KG1 (cell line): ENCODE data around the gene ABCB4.

Experiments used
- DNase-seq: peaks from one replicate; lab custom pipeline; 2025; lab: John Stamatoyannopoulos, UW

Gene ABCB4

DNA sequence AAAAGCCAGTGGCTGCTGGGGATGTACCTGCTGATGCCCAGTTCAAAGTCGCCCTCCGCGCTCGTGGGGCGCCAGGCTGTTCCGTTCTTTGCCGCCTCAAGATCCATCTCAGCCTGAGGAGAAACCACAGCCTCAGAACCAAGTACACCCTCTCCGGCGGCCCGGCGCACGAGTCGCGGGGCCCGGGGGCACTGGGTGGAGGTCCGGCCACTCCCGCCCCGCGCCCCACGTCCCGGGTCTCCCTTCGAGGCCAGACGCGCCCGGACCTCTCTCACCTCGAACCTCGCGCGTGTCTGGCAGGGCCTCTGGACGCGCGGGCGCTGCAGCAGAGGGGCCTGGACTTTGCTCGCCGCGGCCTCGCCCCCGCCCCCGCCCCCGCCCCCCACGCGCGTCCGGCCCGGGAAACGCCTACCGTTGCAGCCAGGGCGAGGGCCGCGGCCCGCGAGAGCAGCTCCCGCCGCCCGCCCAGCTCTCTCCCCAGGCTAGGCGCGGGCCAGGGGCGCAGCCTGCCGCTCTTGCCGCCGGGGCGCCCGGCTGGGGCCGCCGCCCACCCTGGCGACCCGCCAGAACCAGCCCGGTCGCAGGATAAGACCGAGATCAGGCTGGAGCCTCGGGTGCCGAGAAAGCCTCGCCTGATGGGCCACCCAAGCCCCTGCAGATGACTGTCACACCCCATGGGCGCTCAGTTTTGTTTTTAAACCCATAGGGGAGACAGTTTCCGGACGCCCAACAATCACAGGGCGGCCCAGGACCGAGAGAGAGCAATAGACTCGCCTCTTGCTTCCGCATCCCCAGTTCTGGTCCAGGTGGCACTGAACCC, at the start of gene ABCB4:
ABCB4 (minus strand) TSS at position 322 of the 820 bp plus-strand sequence; CDS start at position 107, 215 bp downstream.
- no peak for DNase-seq

DNA sequence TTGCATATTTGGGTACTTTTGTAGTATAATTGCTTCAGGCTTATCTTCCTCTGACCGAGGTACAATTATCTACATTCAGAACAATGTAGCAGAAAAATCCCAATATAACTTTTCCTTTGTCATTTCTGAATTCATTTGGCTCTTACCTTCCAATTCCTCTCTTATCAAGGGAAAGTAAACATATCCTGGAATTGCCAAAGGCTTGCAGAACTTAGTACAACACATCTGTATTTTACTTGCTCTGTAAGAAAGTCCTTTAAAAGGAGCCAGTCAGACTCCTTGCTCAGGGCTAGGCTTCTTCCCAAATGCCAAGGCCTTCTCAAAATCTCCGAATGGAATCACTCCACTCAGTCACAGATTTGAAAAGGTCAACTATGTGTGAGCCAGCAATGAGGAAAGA, 43.3 kb upstream of the ABCB4 start:
- no peak for DNase-seq

- DNase-seq, result no peak
Observed at GRCh38 chr7:87517891-87518290, 42.4 kb upstream of the ABCB4 start.

DNA sequence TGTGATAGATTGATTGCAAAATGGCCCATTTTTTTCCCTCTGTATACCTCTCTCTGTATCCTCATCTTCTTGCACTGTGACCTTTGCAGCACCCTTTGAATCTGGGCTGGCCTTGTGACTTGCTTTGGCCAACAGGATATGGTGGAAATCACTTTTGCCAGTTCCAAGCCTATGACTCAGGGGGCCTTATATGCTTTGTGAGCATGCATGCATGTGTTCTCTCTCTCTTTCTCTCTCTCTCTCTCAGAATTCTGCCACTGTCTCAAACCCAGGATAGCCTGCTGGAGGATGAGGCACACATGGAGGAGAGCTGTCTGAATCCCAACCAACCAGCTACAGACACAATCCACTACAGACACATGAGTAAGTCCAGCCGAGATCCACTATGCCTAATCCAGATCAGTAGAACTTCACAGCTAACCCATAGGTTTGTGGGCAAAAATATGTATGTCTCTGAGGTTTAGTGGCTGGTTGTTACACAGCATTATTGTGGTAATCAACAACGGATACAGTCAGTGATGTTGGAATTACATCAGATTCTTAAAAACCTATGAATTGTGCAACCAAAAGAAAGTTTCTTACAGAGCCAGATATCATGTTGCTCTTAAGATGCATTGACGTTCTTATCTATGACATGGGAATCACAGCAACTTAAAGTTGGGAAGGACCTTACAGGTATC, 41.8 kb upstream of the ABCB4 start:
- DNase-seq, result no peak

DNA sequence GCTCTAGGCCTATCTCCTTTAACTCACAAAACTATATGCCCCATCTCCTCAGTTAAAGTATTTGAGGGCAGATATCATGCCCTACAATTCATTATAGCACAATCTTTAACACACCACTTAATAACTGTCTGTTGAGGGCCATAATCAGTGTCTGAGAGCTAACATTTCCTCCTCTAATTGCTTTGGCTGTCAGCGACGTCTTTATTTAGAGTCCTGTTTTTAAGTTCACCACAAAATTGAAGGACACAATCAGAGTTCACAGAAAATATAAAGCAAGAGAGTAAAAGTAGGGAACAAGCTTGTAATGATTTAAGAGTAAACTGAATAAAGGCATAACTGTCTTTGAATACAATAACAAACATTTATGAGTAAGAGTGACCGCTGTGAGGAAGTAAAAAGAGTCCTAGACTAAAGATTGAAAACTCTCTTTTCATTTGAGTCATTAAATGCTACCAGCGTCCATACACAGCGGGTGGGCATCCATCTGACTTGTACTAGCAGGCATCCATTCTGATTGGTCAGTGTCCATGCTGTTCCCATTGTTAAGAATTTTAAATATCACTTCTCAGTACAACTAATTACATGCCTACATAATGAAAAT, 38.4 kb upstream of the ABCB4 start:
- no peak for DNase-seq

- no peak for DNase-seq
Observed at GRCh38 chr7:87512906-87513305, 37.4 kb upstream of the ABCB4 start.

- no peak for DNase-seq
Observed at GRCh38 chr7:87511510-87511909, 36.0 kb upstream of the ABCB4 start.

GRCh38 chr7:87510411-87510875, 35.0 kb upstream of the ABCB4 start:
- DNase-seq, result no peak

DNA sequence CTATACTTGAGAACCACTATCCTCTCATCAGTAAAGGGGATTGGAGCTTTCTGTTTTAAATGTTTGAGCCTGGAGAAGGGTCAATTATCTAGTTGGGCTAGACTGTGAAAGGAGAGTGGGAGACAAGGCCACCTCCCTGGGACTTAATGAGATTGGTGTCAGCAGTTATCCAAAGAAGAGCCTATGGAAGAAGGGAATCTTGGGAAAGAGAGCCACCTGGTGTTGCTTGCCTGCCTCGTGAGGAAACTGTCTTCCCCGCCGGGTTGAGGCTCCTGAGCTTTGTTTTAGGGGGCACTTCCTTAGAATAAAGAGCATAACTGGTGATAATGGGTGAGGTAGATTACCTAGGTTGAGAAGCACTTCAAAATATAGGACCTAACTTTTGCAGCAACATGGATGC, 32.0 kb upstream of the ABCB4 start:
- DNase-seq, result no peak

GRCh38 chr7:87506246-87507180, 31.0 kb upstream of the ABCB4 start:
- no peak for DNase-seq

DNA sequence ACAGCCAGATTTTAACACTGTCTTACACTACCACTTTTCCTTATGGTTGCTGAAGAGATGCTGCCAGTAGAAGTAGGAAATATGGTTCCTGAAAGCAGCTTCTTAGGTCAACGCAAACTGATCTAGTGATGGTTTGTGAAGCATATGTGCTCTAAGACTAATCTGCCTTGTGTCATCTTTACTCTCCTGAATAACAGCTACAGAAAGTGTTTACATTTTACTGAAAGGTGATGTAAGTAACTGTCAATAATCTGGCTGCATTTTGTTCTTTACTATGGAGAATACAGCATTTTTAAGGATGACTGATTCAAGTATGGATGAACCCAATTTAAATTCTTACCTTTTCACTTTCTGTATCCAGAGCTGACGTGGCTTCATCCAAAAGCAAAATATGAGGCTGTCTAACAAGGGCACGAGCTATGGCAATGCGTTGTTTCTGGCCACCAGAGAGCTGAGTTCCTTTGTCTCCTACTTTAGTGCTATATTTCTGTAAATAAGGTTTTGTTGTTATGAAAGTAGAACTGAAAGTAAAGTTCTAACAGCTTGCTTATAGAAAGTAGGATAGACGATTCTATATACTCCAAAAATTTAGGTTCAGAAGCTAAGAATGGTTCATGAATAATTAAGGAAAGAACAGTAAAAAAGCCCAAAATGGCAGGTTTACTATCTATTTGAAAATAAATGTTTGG, 30.2 kb upstream of the ABCB4 start:
- DNase-seq, result no peak

- no peak for DNase-seq
Observed at GRCh38 chr7:87505122-87505521, 29.6 kb upstream of the ABCB4 start.

GRCh38 chr7:87499494-87499893, 24.0 kb upstream of the ABCB4 start:
- DNase-seq, result no peak

DNA sequence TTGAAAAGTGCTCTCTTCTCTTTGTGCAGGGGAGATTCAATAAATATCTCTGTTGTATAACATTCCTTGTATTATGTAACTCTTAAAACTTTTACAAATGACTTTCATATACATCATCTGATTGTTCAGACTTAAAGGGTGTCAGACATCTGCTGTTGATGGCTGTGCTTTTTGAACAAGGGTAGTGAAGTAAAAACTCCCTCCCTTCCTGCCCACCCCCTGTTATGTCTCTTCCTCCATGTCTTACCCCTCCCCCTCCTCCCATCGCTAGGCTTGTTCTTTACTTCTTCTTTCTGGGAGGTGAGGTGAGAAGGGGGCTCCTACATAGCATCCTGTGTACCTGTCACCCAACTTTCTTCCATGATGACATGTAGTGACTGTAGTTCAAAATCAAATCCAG, 23.4 kb upstream of the ABCB4 start:
- DNase-seq, result no peak

DNA sequence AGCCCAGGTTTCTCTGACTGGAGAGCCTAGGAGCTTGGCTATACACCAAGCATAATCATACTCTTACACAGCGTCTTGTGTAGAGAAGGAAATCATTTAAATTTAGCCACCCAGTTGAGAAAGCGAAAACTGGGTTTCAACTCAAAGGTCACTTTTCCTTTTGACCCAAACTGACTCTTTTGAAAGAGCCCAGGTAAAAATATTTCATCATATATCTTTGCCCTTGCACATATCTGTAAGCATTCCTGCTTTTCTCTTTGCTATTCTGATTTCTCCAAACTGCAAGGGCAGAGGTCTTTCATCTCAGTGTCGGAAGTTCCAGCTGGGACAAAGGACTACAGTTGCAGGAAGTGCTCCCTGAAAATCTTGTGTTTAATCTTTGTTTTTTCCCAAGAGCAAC, 22.0 kb upstream of the ABCB4 start:
- DNase-seq, result no peak

- no peak for DNase-seq
Observed at GRCh38 chr7:87495366-87495765, 19.9 kb upstream of the ABCB4 start.

- no peak for DNase-seq
Observed at GRCh38 chr7:87494454-87494853, 19.0 kb upstream of the ABCB4 start.

DNA sequence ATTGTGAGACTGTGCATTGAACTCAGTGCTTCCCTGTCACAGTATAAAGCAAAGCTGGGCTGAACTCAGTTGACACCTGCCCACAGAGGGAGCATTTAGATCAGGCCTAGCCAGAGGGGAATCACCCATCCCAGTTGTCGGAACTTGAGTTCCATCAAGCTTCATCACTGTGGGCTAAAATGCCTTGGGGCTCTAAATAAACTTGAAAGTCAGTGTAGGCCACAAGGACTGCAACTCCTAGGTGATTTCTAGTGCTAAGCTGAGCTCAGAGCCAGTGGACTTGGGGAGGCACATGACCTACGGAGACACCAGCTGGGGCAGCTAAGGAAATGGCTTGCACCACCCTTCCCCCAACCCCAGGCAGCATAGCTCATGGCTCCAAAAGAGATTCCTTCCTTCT, 7.7 kb upstream of the ABCB4 start:
- DNase-seq, result no peak

DNA sequence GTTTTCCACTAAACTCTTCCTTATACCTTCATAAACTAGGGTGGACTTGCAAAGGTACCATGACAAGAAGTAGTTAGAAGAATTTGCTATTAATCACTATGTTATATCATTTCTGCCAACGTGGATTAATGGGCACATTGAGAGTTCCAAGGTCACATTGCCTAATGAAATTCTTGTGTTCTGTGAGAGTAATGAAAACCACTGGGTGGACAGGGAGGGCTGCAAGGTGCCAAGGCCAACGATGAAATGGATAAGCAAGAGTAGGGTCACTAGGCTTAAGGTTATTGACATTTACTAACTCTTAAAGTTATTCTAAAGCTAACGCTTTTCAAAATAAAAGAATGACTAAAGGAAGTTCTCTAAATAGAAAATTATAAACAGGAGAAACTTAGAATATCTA, 6.6 kb upstream of the ABCB4 start:
- no peak for DNase-seq

DNA sequence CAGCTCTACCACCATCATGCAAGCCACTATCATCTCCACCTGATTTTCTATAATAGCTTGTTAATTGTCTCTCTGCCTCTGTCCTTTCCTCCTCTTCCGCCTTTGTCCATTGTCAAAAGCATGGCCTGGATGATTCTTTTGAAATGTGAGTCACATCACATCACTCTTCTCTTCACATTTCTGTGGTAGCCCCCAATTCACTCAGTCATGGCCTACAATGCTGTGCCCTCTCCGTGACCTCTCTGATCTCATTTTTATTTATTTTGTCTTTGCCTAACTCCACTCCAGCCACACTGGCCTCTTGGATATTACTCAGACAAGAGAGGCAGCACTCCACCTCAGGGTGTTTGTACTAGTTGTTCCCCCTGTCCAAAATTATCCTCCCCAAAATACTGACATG, 4.9 kb upstream of the ABCB4 start:
- no peak for DNase-seq

GRCh38 chr7:87479951-87480350, 4.5 kb upstream of the ABCB4 start:
- no peak for DNase-seq
